ENCODE results near the gene TMEM176B.
"Not testable (repeated sequence)": the region's sequence is repeated elsewhere in the genome, so short reads cannot be mapped to it uniquely, and the experiment has no call there.

Gene TMEM176B

DNA sequence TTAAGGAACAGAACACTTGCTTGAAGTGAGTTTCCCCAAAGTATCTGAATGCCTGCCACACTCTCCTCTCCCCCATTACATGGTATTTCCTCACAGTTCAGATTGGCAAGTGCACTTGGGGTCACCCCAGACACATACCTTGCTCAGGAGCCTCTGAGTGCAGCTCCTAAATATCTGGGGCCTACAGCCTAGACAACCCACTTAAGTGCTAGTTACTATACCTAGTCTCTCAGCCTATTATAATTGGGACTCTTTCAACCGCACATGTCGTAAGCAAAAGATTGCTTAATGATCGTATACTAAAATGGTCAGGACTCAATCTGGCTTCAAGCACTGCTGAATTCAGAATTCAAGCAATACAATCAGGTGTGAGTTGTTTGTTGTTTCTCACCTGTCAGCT is 19.9 kb downstream of the TMEM176B start:
- Histone ChIP-seq H3K9me3 (no peaks in the 10 kb centered on the region), H3K36me3 (no peaks in the 10 kb centered on the region), H3K4me3 (ENCODE audit: low read depth in 1 of 2, low read length in 1 of 2) (no peak overlapping the region), H3K27me3 (peaks cover 4% of the 10 kb centered on the region), H3K4me1 (ENCODE audit: control insufficient read depth in 1 of 2, insufficient read depth in 1 of 2, low read depth in 1 of 2, low read length in 1 of 2) (peaks cover 14 to 25% of the 10 kb centered on the region in 2 experiments), H3K27ac (no peak overlapping the region)
- TF ChIP-seq, protein P1, sequence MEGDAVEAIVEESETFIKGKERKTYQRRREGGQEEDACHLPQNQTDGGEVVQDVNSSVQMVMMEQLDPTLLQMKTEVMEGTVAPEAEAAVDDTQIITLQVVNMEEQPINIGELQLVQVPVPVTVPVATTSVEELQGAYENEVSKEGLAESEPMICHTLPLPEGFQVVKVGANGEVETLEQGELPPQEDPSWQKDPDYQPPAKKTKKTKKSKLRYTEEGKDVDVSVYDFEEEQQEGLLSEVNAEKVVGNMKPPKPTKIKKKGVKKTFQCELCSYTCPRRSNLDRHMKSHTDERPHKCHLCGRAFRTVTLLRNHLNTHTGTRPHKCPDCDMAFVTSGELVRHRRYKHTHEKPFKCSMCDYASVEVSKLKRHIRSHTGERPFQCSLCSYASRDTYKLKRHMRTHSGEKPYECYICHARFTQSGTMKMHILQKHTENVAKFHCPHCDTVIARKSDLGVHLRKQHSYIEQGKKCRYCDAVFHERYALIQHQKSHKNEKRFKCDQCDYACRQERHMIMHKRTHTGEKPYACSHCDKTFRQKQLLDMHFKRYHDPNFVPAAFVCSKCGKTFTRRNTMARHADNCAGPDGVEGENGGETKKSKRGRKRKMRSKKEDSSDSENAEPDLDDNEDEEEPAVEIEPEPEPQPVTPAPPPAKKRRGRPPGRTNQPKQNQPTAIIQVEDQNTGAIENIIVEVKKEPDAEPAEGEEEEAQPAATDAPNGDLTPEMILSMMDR (IDR thresholded peaks at IDR 0.05): no peak

DNA sequence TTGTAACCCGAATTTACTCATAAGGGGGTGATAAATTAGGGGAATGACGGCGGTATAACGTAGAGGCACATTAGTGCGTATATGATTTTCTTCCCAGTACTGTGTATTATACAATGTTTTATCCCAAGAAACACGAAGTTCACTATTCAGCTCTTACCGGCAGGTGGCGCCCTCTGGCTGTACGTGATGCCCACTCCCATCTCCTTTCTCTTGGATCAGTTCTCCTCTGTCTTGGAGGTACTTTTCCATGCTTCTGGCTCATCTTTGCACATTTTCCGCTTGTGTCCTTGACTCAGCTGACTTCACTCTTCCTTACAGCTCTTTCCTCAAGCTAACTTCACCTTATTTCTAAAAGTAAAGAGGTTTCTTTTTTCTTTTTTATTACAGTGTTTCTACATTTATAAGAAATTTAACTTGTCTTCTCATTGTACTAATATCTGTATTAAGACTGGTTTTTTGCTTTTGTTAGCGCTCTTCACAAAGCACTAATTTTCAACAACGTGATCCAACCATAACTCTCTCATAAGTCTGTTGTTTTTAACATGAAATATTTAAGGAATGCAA is 21.3 kb downstream of the TMEM176B start:
- TF ChIP-seq, protein P1 (IDR thresholded peaks at IDR 0.05): peak; percentile 71
- Histone ChIP-seq H3K27ac (no peak overlapping the region), H3K9me3 (no peaks in the 10 kb centered on the region), H3K4me1 (ENCODE audit: control insufficient read depth in 1 of 2, insufficient read depth in 1 of 2, low read depth in 1 of 2, low read length in 1 of 2) (peaks cover 9 to 13% of the 10 kb centered on the region in 2 experiments), H3K4me3 (ENCODE audit: low read depth in 1 of 2, low read length in 1 of 2) (no peak overlapping the region), H3K36me3 (no peaks in the 10 kb centered on the region), H3K27me3 (peaks cover 4% of the 10 kb centered on the region)

DNA sequence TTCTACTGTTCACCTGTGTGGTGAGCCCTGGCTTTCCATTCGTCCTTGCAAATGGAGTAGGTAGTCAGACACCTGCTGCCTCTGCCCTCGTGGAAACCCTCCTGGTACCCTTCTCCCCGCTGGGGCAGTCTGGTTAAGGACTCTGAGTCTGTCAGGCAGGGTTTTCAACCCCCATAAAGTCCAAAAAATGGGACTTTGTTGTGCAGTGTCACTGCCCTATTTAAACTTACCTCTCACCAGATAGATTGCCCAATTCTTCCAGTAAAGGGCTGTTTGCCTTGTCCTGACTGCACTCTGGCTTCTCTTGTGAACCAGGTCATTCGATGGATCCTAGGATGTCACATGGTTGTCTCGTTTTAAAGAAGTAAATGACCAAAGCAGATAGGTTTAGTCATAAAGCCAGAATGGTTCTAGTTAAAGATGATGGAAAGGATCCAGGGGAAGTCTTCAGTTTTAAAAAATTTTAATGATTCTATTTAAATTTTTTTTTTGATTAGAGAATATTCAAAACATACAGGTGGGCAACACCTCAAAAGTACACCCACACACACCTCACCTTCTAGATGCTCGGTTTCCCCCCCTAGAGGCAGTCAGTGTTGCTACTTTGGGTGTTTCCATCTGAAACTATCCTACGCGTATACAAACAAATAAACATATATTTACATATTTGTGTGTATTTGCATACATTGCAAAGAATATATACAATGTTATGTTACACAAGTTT is 22.0 kb downstream of the TMEM176B start:
- H3K27ac ChIP-seq: no peak overlapping the region
- H3K4me3 ChIP-seq (ENCODE audit: low read depth in 1 of 2, low read length in 1 of 2): no peak overlapping the region
- no peaks in the 10 kb centered on the region for H3K9me3 ChIP-seq
- H3K27me3 ChIP-seq: peaks cover 4% of the 10 kb centered on the region
- no peaks in the 10 kb centered on the region for H3K36me3 ChIP-seq
- TF ChIP-seq, protein P1 (IDR thresholded peaks at IDR 0.05): no peak
- peaks cover 9 to 11% of the 10 kb centered on the region in 2 experiments for H3K4me1 ChIP-seq (ENCODE audit: control insufficient read depth in 1 of 2, insufficient read depth in 1 of 2, low read depth in 1 of 2, low read length in 1 of 2)

DNA sequence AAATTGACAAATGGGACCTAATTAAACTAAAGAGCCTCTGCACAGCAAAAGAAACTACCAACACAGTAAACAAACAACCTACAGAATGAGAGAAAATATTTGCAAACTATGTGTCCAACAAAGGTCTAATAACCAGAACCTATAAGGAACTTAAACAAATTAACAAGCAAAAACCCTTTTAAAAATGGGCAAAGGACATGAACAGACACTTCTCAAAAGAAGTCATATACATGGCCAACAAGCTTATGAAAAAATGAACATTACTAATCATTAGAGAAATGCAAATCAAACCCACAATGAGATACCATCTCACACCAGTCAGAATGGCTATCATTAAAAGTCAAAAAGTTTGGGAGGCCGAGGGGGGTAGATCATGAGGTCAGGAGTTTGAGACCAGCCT is 26.0 kb downstream of the TMEM176B start:
- H3K36me3 ChIP-seq; H3K27ac ChIP-seq; H3K4me1 ChIP-seq (ENCODE audit: control insufficient read depth in 1 of 2, insufficient read depth in 1 of 2, low read depth in 1 of 2, low read length in 1 of 2); H3K27me3 ChIP-seq; H3K9me3 ChIP-seq; H3K4me3 ChIP-seq (ENCODE audit: low read depth in 1 of 2, low read length in 1 of 2): not testable (repeated sequence)

DNA sequence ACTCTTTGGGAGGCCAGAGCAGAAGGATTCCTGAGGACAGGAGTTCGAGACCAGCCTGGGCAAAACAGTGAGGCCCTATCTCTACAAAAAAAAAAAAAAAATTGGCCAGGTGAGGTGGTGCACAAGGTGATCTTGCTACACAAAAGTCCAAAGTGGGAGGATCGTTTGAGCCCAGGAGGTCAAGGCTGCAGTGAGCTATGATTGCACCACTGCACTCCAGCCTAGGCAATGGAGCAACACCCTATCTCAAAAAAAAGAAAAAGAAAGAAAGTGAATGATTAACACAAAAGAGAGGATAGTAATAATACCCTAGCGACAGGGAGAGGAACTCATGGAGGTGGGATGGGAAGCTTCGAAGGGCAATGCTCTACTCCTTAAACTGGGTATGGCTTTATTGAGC is 30.4 kb downstream of the TMEM176B start:
- H3K9me3 ChIP-seq: no peaks in the 10 kb centered on the region
- no peaks in the 10 kb centered on the region for H3K4me1 ChIP-seq (ENCODE audit: control insufficient read depth in 1 of 2, insufficient read depth in 1 of 2, low read depth in 1 of 2, low read length in 1 of 2)
- H3K36me3 ChIP-seq: no peaks in the 10 kb centered on the region
- TF ChIP-seq, protein P1 (IDR thresholded peaks at IDR 0.05): no peak
- no peaks in the 10 kb centered on the region for H3K27me3 ChIP-seq
- no peak overlapping the region for H3K4me3 ChIP-seq (ENCODE audit: low read depth in 1 of 2, low read length in 1 of 2)
- H3K27ac ChIP-seq: no peak overlapping the region

DNA sequence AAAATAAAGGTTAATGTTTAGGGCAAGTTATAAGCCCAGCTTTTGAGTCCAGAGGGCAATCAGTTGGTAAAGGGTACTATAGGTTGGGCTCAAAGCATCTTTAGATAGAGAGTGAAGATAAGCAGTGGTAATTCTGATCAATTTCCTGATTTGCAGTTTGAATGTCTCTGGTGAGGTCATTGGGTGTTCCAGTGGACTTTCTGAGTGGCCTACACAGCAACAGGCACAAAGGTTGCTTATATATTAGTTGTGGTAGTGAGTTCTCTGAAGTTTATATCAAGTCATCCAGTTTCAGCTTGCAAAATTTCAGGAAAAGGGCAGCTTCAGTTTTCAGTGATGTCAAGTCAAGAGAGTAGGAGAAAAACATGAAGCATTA is 33.8 kb downstream of the TMEM176B start:
- Histone ChIP-seq H3K4me1 (ENCODE audit: control insufficient read depth in 1 of 2, insufficient read depth in 1 of 2, low read depth in 1 of 2, low read length in 1 of 2) (no peaks in the 10 kb centered on the region), H3K4me3 (ENCODE audit: low read depth in 1 of 2, low read length in 1 of 2) (no peak overlapping the region), H3K27ac (no peak overlapping the region), H3K36me3 (no peaks in the 10 kb centered on the region), H3K9me3 (no peaks in the 10 kb centered on the region), H3K27me3 (no peaks in the 10 kb centered on the region)
- TF ChIP-seq, protein P1 (IDR thresholded peaks at IDR 0.05): no peak

Measured in neutrophil (primary cell).